ENCODE measurements around the gene ZNF839.
"Not testable (repeated sequence)": the region's sequence is repeated elsewhere in the genome, so short reads cannot be mapped to it uniquely, and the experiment has no call there.

The ZNF839 gene

GRCh38 chr14:102325791-102326345 is 6.3 kb downstream of the ZNF839 start:
- TF ChIP-seq EZH2 (IDR thresholded peaks at IDR 0.05; ENCODE audit: borderline replicate concordance, low read depth, low read length, severe bottlenecking): no peak
- TF ChIP-seq CTCF (IDR thresholded peaks at IDR 0.05; ENCODE audit: borderline replicate concordance, extremely low read depth, low read length, poor library complexity, severe bottlenecking): no peak
- H3K4me3 ChIP-seq (ENCODE audit: low read depth in 1 of 2, low read length in 2 of 2): no peak overlapping the region

GRCh38 chr14:102326583-102326982 is 7.0 kb downstream of the ZNF839 start:
- Histone ChIP-seq H3K4me3 (ENCODE audit: low read depth in 1 of 2, low read length in 2 of 2) (no peak overlapping the region), H3K27ac (ENCODE audit: low read length) (no peak overlapping the region), H3K9me3 (ENCODE audit: insufficient read depth, low read length, severe bottlenecking) (no peaks in the 10 kb centered on the region), H4K20me1 (ENCODE audit: insufficient read depth, low read length) (no peaks in the 10 kb centered on the region), H3K4me2 (ENCODE audit: insufficient read depth, low read length) (no peak overlapping the region), H3K4me1 (ENCODE audit: insufficient read depth, low read length) (peaks cover 4% of the 10 kb centered on the region; the same call in 1 of the 2 replicates), H2AFZ (ENCODE audit: low read depth, low read length) (no peak overlapping the region), H3K9ac (ENCODE audit: low read depth, low read length) (no peak overlapping the region), H3K27me3 (ENCODE audit: insufficient read depth, low read length, poor library complexity) (no peaks in the 10 kb centered on the region), H3K36me3 (ENCODE audit: insufficient read depth, low read length) (peaks cover 22% of the 10 kb centered on the region), H3K79me2 (ENCODE audit: insufficient read depth, low read length) (peaks cover 5% of the 10 kb centered on the region; the same call in 1 of the 2 replicates)
- no peak for ATAC-seq (ENCODE audit: insufficient read depth, low read depth)
- no peak for DNase-seq
- TF ChIP-seq EZH2 (IDR thresholded peaks at IDR 0.05; ENCODE audit: borderline replicate concordance, low read depth, low read length, severe bottlenecking) (no peak), CTCF (IDR thresholded peaks at IDR 0.05; ENCODE audit: borderline replicate concordance, extremely low read depth, low read length, poor library complexity, severe bottlenecking) (no peak)

More at GRCh38 chr14:102325791-102326345, 6.3 kb downstream of the ZNF839 start:
- peaks cover 20% of the 10 kb centered on the region; the same call in 1 of the 2 replicates for H3K36me3 ChIP-seq (ENCODE audit: insufficient read depth, low read length)
- DNase-seq (no peak), ATAC-seq (ENCODE audit: insufficient read depth, low read depth) (no peak)
- no peaks in the 10 kb centered on the region for H4K20me1 ChIP-seq (ENCODE audit: insufficient read depth, low read length)
- H3K9ac ChIP-seq (ENCODE audit: low read depth, low read length): no peak overlapping the region
- peaks cover 12% of the 10 kb centered on the region for H3K79me2 ChIP-seq (ENCODE audit: insufficient read depth, low read length)
- no peak overlapping the region for H2AFZ ChIP-seq (ENCODE audit: low read depth, low read length)
- peaks cover 11% of the 10 kb centered on the region for H3K4me1 ChIP-seq (ENCODE audit: insufficient read depth, low read length)
- no peaks in the 10 kb centered on the region for H3K27me3 ChIP-seq (ENCODE audit: insufficient read depth, low read length, poor library complexity)
- H3K4me2 ChIP-seq (ENCODE audit: insufficient read depth, low read length): no peak overlapping the region
- no peak overlapping the region for H3K27ac ChIP-seq (ENCODE audit: low read length)
- no peaks in the 10 kb centered on the region for H3K9me3 ChIP-seq (ENCODE audit: insufficient read depth, low read length, severe bottlenecking)

GRCh38 chr14:102329381-102329780 is 9.8 kb downstream of the ZNF839 start:
- H3K27me3 ChIP-seq (ENCODE audit: insufficient read depth, low read length, poor library complexity); ATAC-seq (ENCODE audit: insufficient read depth, low read depth); H2AFZ ChIP-seq (ENCODE audit: low read depth, low read length); H3K27ac ChIP-seq (ENCODE audit: low read length); H4K20me1 ChIP-seq (ENCODE audit: insufficient read depth, low read length); H3K4me1 ChIP-seq (ENCODE audit: insufficient read depth, low read length); H3K9me3 ChIP-seq (ENCODE audit: insufficient read depth, low read length, severe bottlenecking); DNase-seq; H3K4me3 ChIP-seq (ENCODE audit: low read depth in 1 of 2, low read length in 2 of 2); H3K79me2 ChIP-seq (ENCODE audit: insufficient read depth, low read length); H3K4me2 ChIP-seq (ENCODE audit: insufficient read depth, low read length); H3K9ac ChIP-seq (ENCODE audit: low read depth, low read length): not testable (repeated sequence)
- peaks cover 24% of the 10 kb centered on the region for H3K36me3 ChIP-seq (ENCODE audit: insufficient read depth, low read length)

GRCh38 chr14:102330806-102331205 is 11.3 kb downstream of the ZNF839 start:
- no peak overlapping the region for H3K27ac ChIP-seq (ENCODE audit: low read length)
- ATAC-seq (ENCODE audit: insufficient read depth, low read depth) (no peak), DNase-seq (no peak)
- no peaks in the 10 kb centered on the region for H3K27me3 ChIP-seq (ENCODE audit: insufficient read depth, low read length, poor library complexity)
- no peaks in the 10 kb centered on the region for H3K4me1 ChIP-seq (ENCODE audit: insufficient read depth, low read length)
- no peak overlapping the region for H2AFZ ChIP-seq (ENCODE audit: low read depth, low read length)
- H3K9me3 ChIP-seq (ENCODE audit: insufficient read depth, low read length, severe bottlenecking): no peaks in the 10 kb centered on the region
- no peak for TF ChIP-seq EZH2 (IDR thresholded peaks at IDR 0.05; ENCODE audit: borderline replicate concordance, low read depth, low read length, severe bottlenecking)
- no peak for TF ChIP-seq CTCF (IDR thresholded peaks at IDR 0.05; ENCODE audit: borderline replicate concordance, extremely low read depth, low read length, poor library complexity, severe bottlenecking)
- H3K9ac ChIP-seq (ENCODE audit: low read depth, low read length): no peak overlapping the region
- peaks cover 33% of the 10 kb centered on the region for H3K36me3 ChIP-seq (ENCODE audit: insufficient read depth, low read length)
- no peak overlapping the region for H3K4me2 ChIP-seq (ENCODE audit: insufficient read depth, low read length)
- H3K4me3 ChIP-seq (ENCODE audit: low read depth in 1 of 2, low read length in 2 of 2): no peak overlapping the region
- no peaks in the 10 kb centered on the region for H3K79me2 ChIP-seq (ENCODE audit: insufficient read depth, low read length)
- H4K20me1 ChIP-seq (ENCODE audit: insufficient read depth, low read length): no peaks in the 10 kb centered on the region
